Omental fat pad (tissue), 4 donors: ENCODE measurements around the gene KRTDAP. TPM values are rescaled to one million over a fixed set of nuclear protein-coding genes. Genes with fewer than 3 reads are reported as not detected.
A peak's percentile ranks its signal among the peaks of the same experiment; 100 is the strongest.

ENCODE experiments used
- ATAC-seq: fragments of 150-250 bp; one replicate; pipeline ENCODE4 v1.9.1; 2016; ENCODE audit warnings: mild to moderate bottlenecking, moderate library complexity; ENCODE audit not compliant: low FRiP score
- DNase-seq: peaks from one replicate; pipeline ENCODE4 v3.0.0-alpha.2; 2019; ENCODE audit warnings: low spot score
- total RNA-seq, 4 donors: library from RNA; depleted of rRNA; stranded (reverse); fragments of >200 nt; gene quantifications; one replicate each; pipeline ENCODE4 v1.1.0, GENCODE V29; 2016
- TF ChIP-seq, protein P1 (sequence below), 3 donors: fragments of 450-650 bp; IDR thresholded peaks; one replicate each; pipeline ENCODE4 v1.5.1; 2016 to 2017; ENCODE audit warnings: antibody characterized with exemption in 3 of 3, mild to moderate bottlenecking in 3 of 3, moderate library complexity in 2 of 3

The KRTDAP gene
- total RNA-seq, 4 donors from 2014 or later: not detected

DNA sequence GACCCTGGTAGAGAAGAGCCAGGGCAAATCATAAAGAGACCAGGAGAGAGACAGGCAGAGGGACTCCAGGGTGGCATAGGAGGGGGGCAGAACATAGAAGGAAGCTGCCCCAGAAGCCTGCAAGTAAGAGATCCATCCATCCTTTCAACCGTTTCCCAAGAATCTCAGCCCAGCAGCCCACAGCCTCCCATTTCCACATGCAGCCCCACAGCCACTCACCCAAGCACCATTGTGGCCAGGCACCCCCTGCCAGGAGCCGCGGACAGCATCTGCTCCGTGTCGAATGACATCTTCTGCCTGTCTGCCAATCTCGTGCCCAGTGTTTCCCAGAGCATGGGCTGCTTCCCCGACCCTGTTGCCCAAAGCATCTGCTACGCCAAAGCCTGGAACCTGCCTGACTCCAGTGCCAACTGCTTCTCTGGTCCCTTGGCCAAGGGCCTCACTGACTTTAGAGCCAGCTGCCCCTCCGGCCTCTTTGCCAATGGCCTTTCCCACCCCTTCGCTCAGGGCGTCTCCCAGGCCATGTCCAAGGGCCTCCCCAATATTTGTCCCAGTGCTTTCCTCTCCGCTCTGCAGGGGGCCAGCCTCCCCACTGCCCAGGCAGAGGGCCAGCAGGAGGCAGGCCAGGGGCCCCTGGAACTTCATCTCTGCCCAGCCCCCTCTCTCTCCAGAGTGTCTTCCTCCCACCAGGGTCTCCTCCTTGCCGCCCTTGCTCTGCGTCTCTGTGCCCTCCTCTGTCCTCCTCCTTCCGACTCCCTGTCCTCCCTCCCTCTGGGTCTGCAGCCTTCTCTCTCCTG lies 22.8 kb upstream of the KRTDAP start:
- no peak for DNase-seq
- no peak for ATAC-seq
- TF ChIP-seq, protein P1, sequence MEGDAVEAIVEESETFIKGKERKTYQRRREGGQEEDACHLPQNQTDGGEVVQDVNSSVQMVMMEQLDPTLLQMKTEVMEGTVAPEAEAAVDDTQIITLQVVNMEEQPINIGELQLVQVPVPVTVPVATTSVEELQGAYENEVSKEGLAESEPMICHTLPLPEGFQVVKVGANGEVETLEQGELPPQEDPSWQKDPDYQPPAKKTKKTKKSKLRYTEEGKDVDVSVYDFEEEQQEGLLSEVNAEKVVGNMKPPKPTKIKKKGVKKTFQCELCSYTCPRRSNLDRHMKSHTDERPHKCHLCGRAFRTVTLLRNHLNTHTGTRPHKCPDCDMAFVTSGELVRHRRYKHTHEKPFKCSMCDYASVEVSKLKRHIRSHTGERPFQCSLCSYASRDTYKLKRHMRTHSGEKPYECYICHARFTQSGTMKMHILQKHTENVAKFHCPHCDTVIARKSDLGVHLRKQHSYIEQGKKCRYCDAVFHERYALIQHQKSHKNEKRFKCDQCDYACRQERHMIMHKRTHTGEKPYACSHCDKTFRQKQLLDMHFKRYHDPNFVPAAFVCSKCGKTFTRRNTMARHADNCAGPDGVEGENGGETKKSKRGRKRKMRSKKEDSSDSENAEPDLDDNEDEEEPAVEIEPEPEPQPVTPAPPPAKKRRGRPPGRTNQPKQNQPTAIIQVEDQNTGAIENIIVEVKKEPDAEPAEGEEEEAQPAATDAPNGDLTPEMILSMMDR (IDR thresholded peaks at IDR 0.05): no peak

DNA sequence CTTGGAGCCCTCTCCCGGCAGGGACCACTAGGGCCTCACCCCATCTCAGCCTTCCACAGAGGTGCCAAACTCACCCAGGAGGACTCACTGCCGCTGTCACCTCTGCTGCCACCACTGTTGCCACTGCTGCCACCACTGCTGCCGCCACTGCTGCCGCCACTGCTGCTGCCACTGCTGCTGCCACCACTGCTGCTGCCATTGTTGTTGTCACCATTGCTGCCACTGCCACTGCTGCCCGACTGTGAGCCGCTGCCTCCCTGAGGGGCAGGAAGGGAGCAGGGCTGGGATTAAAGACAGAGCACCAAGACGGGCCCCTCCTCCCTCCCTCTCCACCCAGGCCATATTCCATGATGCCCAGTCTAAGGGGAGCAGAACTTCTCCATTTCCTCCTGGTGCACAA lies 21.1 kb upstream of the KRTDAP start:
- ATAC-seq (no peak), DNase-seq (no peak)
- TF ChIP-seq, protein P1 (IDR thresholded peaks at IDR 0.05): no peak

DNA sequence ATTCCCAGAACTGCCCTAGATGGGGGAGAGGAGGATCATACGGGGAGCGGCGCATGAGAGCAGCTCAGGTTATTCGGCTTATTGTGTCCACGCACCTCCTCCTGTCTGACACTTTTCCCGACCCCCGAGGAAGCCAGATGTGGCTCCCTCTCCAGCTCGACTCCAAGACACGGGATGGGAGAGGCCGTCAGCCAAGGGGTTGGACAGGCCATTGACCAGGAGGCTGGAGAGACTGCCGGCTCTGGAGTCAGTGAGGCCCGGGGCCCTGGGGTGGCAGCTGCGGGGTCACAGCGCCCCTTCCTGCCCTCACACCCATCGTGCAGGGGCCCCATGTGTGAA lies 20.3 kb upstream of the KRTDAP start:
- TF ChIP-seq, protein P1 (IDR thresholded peaks at IDR 0.05): no peak
- DNase-seq: no peak
- ATAC-seq: no peak

DNA sequence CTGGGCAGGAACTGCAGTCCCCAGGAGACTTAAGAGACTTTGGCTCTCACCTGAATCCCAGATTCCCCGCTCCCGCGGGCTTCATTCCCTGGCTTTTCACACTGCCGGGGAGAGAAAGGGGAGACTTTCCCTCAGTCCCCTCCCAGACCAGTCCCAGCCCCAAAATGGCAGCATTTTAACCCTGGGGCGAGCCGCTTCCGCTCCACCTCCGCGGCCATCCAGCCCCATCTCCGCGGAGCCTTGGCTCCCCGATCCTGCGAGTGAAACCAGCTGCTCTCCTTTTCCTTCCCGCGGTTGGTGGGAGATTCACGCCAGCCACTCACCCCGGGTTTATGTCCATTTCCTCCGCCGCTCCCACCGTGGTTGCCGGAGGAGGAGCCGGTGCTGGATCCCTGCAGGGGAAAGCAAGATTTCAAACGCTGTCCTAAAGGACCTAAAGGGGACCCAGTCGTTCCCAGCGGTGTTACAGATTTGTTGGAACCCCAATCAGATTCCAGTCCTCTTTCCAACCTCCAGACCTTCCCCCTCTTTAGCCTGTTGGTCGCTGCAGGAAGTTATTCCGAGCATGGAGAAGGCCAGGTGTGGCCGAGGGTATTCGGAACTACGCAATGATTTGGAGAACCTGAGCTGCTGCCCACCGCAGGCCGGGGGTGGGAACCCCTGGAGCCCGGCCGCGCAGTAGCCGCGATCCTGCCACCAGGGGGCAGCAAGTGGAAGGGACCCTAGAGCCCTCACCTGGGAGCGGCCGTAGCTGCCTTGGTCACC lies 19.8 kb upstream of the KRTDAP start:
- TF ChIP-seq, protein P1 (IDR thresholded peaks at IDR 0.05): peak in 2 of 3 donors; percentile 19 to 86
- peak; percentile 77 for ATAC-seq
- DNase-seq: peak; percentile 75

DNA sequence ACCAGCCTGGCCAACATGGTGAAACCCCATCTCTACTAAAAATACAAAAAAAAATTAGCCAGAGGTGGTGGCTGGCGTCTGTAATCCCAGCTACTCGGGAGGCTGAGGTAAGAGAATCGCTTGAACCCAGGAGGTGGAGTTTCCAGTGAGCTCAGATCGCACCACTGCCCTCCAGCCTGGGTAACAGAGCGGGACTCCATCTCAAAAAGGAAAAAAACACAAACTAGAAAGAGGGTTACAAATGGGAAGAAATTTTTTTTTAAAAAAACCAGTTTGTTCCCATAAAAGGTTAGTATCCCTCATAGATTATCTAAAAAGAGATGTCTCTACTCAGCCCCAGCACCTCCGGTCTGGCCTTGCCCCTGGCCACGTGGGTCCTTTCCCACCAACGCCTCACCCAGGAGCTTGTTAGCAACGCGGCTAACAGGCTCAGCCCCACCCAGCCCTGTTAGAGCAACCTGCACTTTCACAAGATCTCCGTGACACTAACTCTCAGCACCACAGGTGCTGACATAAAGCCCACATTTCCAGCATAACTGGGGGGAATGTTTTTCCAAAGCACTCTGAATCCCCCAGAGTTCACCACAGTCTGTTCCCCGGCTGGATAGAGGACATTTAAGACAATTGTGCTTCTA lies 18.9 kb upstream of the KRTDAP start:
- TF ChIP-seq, protein P1 (IDR thresholded peaks at IDR 0.05): no peak
- DNase-seq (peak; percentile 51), ATAC-seq (peak; percentile 72)

DNA sequence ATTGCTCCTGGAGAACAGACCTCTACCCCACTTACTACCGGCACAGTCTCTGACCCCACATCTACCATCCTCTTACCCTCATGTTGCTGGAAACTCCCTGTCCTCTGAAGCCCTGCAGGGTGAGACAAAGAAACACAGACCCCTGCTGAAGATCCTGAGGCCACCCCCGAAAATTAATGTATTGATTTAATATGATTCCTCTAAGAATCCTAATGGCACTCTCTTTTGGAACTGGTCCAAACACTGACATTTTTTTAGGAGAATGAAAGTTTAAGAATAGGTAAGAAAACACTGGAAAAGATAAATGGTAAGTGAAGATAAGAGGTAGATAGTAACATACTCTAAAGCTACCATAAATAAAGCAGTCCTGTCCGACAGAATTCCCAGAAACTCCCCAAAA lies 17.9 kb upstream of the KRTDAP start:
- ATAC-seq: no peak
- TF ChIP-seq, protein P1 (IDR thresholded peaks at IDR 0.05): no peak
- DNase-seq: no peak
